PC-9 (cell line): ENCODE results near the gene AAK1. TPM values are rescaled to one million over a fixed set of nuclear protein-coding genes. Genes with fewer than 3 reads are reported as not detected.

Source experiments
- BruUV-seq: library from RNA; stranded (reverse); fragments of 400-500 nt; replicated peaks from 2 replicates; lab custom pipeline; 2021; lab: Mats Ljungman, UMichigan
- CTCF ChIA-PET: fragments of 300-600 bp; sonication (Branson Sonifier 250); formaldehyde crosslinking; loops from one replicate; lab custom pipeline; 2022; ENCODE audit warnings: antibody characterized with exemption; lab: Charles Lee
- POLR2A ChIA-PET: fragments of 300-600 bp; sonication (Branson Sonifier 250); formaldehyde crosslinking; loops from one replicate; lab custom pipeline; 2022; ENCODE audit warnings: antibody characterized with exemption; ENCODE audit not compliant: unreplicated experiment; lab: Charles Lee
- DNase-seq, 2 experiments: peaks; one replicate each; pipeline versions ENCODE4 v3.0.0 to v3.0.0-alpha.2; 2015 to 2022; ENCODE audit warnings: mixed read lengths in 1 of 2
- H2AFZ ChIP-seq: fragments of 200-600 bp; sonication (generic); 2 replicates; pipeline ENCODE4 v1.8.1; 2017; ENCODE audit warnings: antibody characterized with exemption
- H3F3A ChIP-seq: fragments of 200-600 bp; sonication (generic); 2 replicates; pipeline ENCODE4 v1.8.1; 2017; ENCODE audit warnings: antibody characterized with exemption, mild to moderate bottlenecking, low read depth; ENCODE audit not compliant: insufficient read depth
- H3K27ac ChIP-seq: fragments of 200-600 bp; sonication (generic); 2 replicates; pipeline ENCODE4 v1.6.1; 2016; ENCODE audit warnings: mixed run types
- H3K27me3 ChIP-seq: fragments of 200-600 bp; sonication (generic); 2 replicates; pipeline ENCODE4 v1.6.1; 2016; ENCODE audit warnings: low read depth, mixed run types; ENCODE audit not compliant: insufficient read depth
- H3K36me3 ChIP-seq: fragments of 200-600 bp; sonication (generic); 2 replicates; pipeline ENCODE4 v1.6.1; 2016; ENCODE audit warnings: low read depth, mixed run types
- H3K4me1 ChIP-seq: fragments of 200-600 bp; sonication (generic); replicated peaks from 2 replicates; pipeline ENCODE4 v1.6.1; 2016; ENCODE audit warnings: mixed run types; ENCODE audit not compliant: insufficient read depth
- H3K4me2 ChIP-seq: fragments of 200-600 bp; sonication (generic); 2 replicates; pipeline ENCODE4 v1.6.1; 2017; ENCODE audit warnings: mixed run types
- H3K4me3 ChIP-seq: fragments of 200-600 bp; sonication (generic); 2 replicates; pipeline ENCODE4 v1.6.1; 2016; ENCODE audit warnings: mixed run types
- H3K79me2 ChIP-seq: fragments of 200-600 bp; sonication (generic); 2 replicates; pipeline ENCODE4 v1.6.1; 2017; ENCODE audit warnings: low read depth, mixed run types
- H3K9me2 ChIP-seq: fragments of 200-600 bp; sonication (generic); 2 replicates; pipeline ENCODE4 v1.8.1; 2017; ENCODE audit warnings: mild to moderate bottlenecking; ENCODE audit not compliant: insufficient read depth
- H3K9me3 ChIP-seq: fragments of 200-600 bp; sonication (generic); 2 replicates; pipeline ENCODE4 v1.8.1; 2016; ENCODE audit warnings: low read depth; ENCODE audit not compliant: insufficient read depth
- H4K20me1 ChIP-seq: fragments of 200-600 bp; sonication (generic); 2 replicates; pipeline ENCODE4 v1.8.1; 2017; ENCODE audit not compliant: insufficient read depth
- EZH2 ChIP-seq: fragments of 200-600 bp; sonication (generic); IDR thresholded peaks from 2 replicates; pipeline ENCODE4 v1.8.0; 2017; ENCODE audit warnings: antibody characterized with exemption, low read depth
- intact Hi-C: fragments of 100-400 bp; cut with micrococcal nuclease; formaldehyde crosslinking; loops from one replicate; pipeline ENCODE4 v1.10.0; 2022; ENCODE audit not compliant: unreplicated experiment
- total RNA-seq: library from RNA; stranded (reverse); gene quantifications from 2 replicates; pipeline ENCODE4 v1.2.3, GENCODE V29; 2021
- TF ChIP-seq, protein P1 (sequence below): fragments of 200-600 bp; sonication (generic); conservative IDR thresholded peaks from 2 replicates; pipeline ENCODE4 v1.6.1; 2017; ENCODE audit warnings: mixed run types, antibody characterized with exemption, mild to moderate bottlenecking, moderate library complexity

AAK1 gene
- total RNA-seq, 1 experiment from 2014 or later, result 66.6 TPM

DNA sequence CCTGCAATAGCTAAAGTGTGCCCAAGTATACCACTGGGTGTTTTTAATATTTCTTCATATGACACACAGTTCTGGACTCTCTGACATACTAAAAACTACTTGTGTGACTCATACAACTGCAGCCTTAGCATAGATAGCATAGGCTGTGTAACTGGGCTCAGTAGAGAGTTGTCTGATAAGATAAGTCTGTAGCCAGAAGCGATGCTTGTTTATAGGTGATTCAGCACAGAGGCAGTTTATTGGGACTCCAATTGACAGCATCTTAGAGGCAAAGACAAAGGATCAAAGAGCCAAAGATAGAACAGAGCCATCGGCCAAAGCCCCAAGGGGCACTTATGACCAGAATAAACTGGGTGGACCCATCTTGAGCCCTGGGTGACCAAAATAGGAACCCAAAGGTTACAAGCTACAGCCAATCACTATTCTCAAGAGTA is 42.3 kb downstream of the AAK1 start:
- Histone ChIP-seq H3K27me3 (no peaks in the 10 kb centered on the region), H3K36me3 (peaks cover 12% of the 10 kb centered on the region; the same call in 1 of the 2 replicates), H4K20me1 (no peaks in the 10 kb centered on the region; the same call in 1 of the 2 replicates), H3F3A (peaks cover 15% of the 10 kb centered on the region), H3K4me2 (peak overlapping the region; percentile 39), H3K9me2 (no peaks in the 10 kb centered on the region), H3K79me2 (peaks cover 73% of the 10 kb centered on the region), H3K4me3 (no peak overlapping the region), H2AFZ (no peak overlapping the region), H3K27ac (peak overlapping the region; percentile 30), H3K9me3 (no peaks in the 10 kb centered on the region), H3K4me1 (peaks cover 33% of the 10 kb centered on the region)
- POLR2A ChIA-PET, result no interaction called here
- BruUV-seq, result no TSS peak
- intact Hi-C loops, result no loop called here
- no peak for TF ChIP-seq EZH2
- TF ChIP-seq, protein P1, sequence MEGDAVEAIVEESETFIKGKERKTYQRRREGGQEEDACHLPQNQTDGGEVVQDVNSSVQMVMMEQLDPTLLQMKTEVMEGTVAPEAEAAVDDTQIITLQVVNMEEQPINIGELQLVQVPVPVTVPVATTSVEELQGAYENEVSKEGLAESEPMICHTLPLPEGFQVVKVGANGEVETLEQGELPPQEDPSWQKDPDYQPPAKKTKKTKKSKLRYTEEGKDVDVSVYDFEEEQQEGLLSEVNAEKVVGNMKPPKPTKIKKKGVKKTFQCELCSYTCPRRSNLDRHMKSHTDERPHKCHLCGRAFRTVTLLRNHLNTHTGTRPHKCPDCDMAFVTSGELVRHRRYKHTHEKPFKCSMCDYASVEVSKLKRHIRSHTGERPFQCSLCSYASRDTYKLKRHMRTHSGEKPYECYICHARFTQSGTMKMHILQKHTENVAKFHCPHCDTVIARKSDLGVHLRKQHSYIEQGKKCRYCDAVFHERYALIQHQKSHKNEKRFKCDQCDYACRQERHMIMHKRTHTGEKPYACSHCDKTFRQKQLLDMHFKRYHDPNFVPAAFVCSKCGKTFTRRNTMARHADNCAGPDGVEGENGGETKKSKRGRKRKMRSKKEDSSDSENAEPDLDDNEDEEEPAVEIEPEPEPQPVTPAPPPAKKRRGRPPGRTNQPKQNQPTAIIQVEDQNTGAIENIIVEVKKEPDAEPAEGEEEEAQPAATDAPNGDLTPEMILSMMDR, result no peak
- CTCF ChIA-PET, result no interaction called here
- DNase-seq, result peak; percentile 2 to 94

DNA sequence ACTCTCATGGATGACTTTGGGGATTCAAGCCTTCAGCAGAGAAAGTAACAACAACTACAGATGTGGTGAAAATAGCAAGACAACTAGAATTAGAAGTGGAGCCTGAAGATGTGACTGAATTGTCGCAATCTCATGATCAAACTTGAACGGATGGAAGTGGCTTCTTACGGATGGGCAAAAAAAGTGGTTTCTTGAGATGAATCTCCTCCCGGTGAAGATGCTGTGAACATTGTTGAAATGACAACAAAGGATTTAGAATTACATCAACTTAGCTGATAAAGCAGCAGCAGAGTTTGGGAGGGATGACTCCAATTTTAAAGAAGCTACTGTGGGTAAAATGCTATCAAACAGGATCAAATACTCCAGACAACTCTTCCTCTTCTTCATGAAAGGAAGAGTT is 43.1 kb downstream of the AAK1 start:
- H3K4me3 ChIP-seq, result no peak overlapping the region
- H3K4me2 ChIP-seq, result no peak overlapping the region
- ChIA-PET POLR2A (no interaction called here), CTCF (no interaction called here)
- TF ChIP-seq, protein P1, result no peak
- no peak for TF ChIP-seq EZH2
- no TSS peak for BruUV-seq
- no peak overlapping the region for H2AFZ ChIP-seq
- H3K79me2 ChIP-seq, result peaks cover 71% of the 10 kb centered on the region
- peaks cover 12% of the 10 kb centered on the region; the same call in 1 of the 2 replicates for H3K36me3 ChIP-seq
- no peaks in the 10 kb centered on the region; the same call in 1 of the 2 replicates for H4K20me1 ChIP-seq
- intact Hi-C loops, result no loop called here
- H3K27me3 ChIP-seq, result no peaks in the 10 kb centered on the region
- peak overlapping the region; percentile 30 for H3K27ac ChIP-seq
- no peaks in the 10 kb centered on the region for H3K9me3 ChIP-seq
- H3K9me2 ChIP-seq, result no peaks in the 10 kb centered on the region
- peaks cover 33% of the 10 kb centered on the region for H3K4me1 ChIP-seq
- H3F3A ChIP-seq, result peaks cover 15% of the 10 kb centered on the region
- no peak for DNase-seq

DNA sequence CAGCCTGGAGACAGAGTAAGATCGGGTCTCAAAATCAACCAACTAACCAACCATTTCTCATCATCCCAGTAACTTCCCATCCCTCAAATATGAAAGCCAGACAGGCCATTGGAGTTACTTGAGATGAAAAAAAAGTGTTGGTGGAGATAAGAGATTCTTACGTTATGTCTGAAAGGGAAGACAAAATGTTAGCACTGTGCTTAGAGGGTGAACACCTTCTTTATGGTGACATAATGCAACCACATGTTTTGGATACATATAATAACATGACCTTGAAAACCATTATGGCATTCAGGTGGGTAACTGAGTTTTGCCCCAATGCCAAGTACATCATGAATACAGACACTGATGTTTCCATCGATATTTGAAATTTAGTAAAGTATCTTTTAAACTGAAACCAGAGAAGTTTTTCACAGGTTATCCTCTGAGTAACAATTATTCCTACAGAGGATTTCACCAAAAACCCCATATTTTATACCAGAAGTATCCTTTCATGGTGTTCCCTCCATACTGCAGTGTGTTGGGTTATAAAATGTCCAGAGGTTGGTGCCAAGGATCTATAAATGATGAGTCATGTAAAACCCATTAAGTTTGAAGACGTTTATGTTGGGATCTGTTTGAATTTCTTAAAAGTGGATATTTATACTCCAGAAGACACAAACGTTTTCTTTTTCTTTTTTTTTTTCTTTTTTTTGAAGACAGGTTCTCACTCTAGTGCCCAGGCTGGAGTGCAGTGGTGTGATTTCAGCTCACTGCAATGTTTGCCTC is 45.5 kb downstream of the AAK1 start:
- no peak overlapping the region for H3K27ac ChIP-seq
- no TSS peak for BruUV-seq
- peaks cover 12% of the 10 kb centered on the region; the same call in 1 of the 2 replicates for H3K36me3 ChIP-seq
- H4K20me1 ChIP-seq, result no peaks in the 10 kb centered on the region; the same call in 1 of the 2 replicates
- H3K9me3 ChIP-seq, result no peaks in the 10 kb centered on the region
- no peak overlapping the region for H2AFZ ChIP-seq
- H3K27me3 ChIP-seq, result no peaks in the 10 kb centered on the region
- no peak overlapping the region for H3K4me3 ChIP-seq
- intact Hi-C loops, result no loop called here
- ChIA-PET POLR2A (no interaction called here), CTCF (no interaction called here)
- DNase-seq, result no peak
- peaks cover 26% of the 10 kb centered on the region for H3K4me1 ChIP-seq
- no peak overlapping the region for H3K4me2 ChIP-seq
- peaks cover 68% of the 10 kb centered on the region for H3K79me2 ChIP-seq
- no peak for TF ChIP-seq EZH2
- TF ChIP-seq, protein P1, result no peak
- H3F3A ChIP-seq, result peaks cover 17% of the 10 kb centered on the region
- H3K9me2 ChIP-seq, result no peaks in the 10 kb centered on the region
